HG03103 (cell line): ENCODE results near the gene L3MBTL2.

Experiments
- ATAC-seq: cut with Tn5 transposase; IDR thresholded peaks from one replicate; pipeline ENCODE4 v1.9.1; 2021; ENCODE audit warnings: low read depth; ENCODE audit not compliant: unreplicated experiment

L3MBTL2 gene

DNA sequence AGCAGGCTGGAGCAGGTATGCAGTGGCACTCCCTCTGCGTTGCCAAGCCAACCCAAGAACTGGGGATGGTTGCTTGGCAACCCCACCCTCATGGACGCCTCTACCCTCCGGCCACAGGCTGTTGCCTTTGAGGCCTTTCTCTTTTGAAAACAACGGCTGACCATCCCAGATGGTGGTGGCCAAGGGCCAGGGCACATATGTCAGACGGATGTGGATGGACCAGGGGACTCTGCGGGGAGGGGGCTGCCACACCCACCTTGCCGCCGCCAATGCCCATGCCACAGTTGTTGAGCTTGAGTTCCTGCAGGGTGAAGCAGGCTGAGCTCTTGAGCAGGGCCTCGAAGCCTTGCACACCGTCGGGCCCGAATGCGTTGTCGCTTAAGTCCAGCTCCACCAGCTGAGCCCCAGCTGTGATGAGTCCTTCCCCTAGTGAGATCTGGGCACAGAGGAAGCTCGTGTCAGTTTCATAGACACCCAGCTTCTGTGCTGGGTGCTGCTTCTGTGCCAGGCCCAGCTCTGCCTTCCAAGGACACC is 59.4 kb downstream of the L3MBTL2 start:
- ATAC-seq = no peak

DNA sequence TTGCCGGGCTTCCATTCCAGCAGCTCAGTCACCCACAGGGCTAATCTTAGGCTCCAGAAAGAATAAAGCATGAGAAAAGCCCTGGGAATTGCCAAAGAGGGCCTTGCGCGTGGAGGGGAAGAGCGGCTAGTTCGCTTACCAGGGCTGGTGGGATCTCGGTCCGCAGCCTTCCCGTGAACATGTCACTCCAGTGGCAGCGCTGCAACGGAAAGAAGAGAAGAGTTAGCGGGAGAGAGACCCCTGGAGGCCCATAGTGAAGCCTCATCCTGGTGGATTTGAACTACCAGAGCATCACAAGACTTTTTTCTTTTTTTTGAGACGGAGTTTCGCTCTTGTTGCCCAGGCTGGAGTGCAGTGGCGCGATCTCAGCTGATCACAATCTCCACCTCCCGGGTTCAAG is 62.8 kb downstream of the L3MBTL2 start:
- no peak for ATAC-seq

DNA sequence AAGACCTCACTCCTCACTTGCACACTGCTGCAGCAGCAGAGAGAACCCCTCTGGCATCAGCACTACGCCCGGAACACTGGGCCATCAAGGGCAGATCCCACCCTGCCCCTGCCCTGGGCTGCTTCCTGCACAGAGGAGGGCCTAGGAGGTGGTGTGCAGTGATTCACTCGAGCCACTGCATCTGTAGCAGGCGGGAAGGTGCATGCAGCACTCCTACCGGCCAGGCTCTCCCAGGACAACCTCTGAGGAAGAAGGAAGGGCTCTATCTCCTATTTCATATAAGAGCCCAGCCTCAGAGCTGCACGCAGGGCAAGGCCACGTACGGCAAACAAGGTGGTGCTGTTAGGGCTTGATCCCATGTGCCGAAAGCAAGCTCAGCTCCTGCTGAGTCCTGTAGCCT is 66.7 kb downstream of the L3MBTL2 start:
- ATAC-seq = no peak

DNA sequence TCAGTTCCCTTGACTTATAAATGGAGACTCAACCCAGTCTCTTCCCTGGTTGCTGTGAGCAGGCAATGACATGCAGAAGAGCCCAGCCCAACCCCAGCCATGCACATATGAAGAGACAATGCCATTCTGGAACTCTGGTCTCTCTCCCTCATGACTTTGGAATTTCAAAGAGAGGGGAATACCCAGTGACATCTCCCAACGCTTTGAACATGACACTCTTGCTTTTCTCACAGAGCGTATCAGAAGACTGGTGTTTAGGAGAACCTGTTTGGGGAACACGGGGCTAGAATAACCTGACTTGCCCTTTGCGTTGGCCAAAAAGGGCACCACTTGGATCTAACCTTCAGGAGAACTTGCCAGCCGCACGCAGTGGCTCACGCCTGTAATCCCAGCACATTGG is 68.0 kb downstream of the L3MBTL2 start:
- ATAC-seq = no peak

DNA sequence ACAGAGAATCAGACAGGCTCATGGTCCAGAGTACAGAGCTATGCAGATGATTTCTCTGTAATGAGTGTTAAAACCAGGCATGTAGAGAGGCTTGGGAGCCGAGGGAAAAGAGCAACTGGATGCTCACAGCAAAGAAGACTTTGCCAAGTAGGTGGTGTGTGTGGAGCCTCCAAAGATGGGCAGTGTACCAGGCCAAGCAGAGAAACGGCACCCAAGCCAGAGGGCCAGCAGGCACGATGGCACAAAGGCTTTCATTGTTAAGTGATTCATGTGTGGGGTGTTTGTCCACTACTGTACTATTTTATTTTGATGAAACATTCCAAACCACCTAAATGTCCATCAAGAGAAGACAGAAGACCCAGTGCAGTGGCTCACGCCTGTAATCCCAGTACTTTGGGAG is 69.7 kb downstream of the L3MBTL2 start:
- no peak for ATAC-seq

DNA sequence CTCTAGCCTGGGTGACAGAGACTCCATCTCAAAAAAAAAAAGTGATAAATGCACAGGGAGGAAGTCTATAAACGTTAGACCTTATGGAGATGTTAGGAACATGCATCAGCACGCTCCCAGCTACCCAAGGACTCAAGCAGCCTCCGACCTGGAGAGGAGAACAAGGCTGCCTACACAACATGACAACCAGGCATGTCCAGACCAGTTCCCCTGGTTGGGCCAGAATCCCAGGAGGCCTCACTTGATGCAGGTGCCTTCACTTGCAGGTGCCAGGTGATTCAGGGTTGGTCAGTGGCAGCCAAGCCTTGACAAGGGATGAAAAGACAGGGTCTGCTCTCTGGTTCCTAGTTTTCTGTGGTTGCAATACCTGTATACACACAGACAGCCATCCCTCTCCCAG is 75.0 kb downstream of the L3MBTL2 start:
- no peak for ATAC-seq

DNA sequence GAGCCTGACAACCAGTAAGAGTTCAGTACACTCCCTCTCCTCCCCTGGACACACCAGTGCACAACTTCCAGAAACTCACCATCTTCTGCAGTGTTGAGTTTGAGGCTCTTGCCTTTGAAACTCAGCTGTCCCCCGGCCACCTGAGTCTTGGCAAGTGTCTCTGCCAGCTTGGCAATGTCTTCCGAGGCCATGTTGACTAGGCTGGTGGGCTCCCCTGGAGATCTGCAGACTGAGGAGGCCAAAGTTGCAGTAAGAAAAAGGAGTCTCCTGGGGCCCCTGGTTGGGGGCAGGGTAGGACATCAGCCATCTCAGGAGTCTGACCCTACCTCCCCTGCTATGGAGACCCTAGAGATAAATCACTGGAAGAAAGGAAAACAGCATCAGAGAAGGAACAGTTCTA is 75.7 kb downstream of the L3MBTL2 start:
- ATAC-seq = no peak
